Stimulated activated CD8-positive, alpha-beta memory T cell treated with anti-CD3 and anti-CD28 coated beads, Interleukin-7, amount 100 ng/mL, for 48 hours (primary cell): ENCODE measurements around the gene APOL2.
A peak's percentile ranks its signal among the peaks of the same experiment; 100 is the strongest.
"Not testable (repeated sequence)": the region's sequence is repeated elsewhere in the genome, so short reads cannot be mapped to it uniquely, and the experiment has no call there.

ENCODE experiments used
- DNase-seq, 2 donors: peaks; one replicate each; pipeline ENCODE4 v3.0.0-alpha.2; 2020; ENCODE audit warnings: low read depth in 1 of 2; ENCODE audit errors: extremely low read depth in 1 of 2

APOL2 gene

GRCh38 chr22:36263886-36264664, 24.7 kb upstream of the APOL2 start:
- DNase-seq: not testable (repeated sequence)

- not testable (repeated sequence) for DNase-seq
Observed at GRCh38 chr22:36263216-36263673, 23.9 kb upstream of the APOL2 start.

- DNase-seq: not testable (repeated sequence)
Observed at GRCh38 chr22:36262307-36262706, 23.0 kb upstream of the APOL2 start.

- not testable (repeated sequence) for DNase-seq
Observed at GRCh38 chr22:36261675-36262074, 22.3 kb upstream of the APOL2 start.

- DNase-seq: no peak
Observed at GRCh38 chr22:36259615-36260300, 20.4 kb upstream of the APOL2 start.

GRCh38 chr22:36258701-36259614, 19.6 kb upstream of the APOL2 start:
- DNase-seq: peak in 1 of 2 donors; percentile 50

GRCh38 chr22:36257948-36258670, 18.8 kb upstream of the APOL2 start:
- no peak for DNase-seq

- no peak for DNase-seq
Observed at GRCh38 chr22:36257308-36257707, 18.0 kb upstream of the APOL2 start.

- no peak for DNase-seq
Observed at GRCh38 chr22:36256478-36256877, 17.2 kb upstream of the APOL2 start.

GRCh38 chr22:36255572-36255971, 16.2 kb upstream of the APOL2 start:
- DNase-seq: not testable (repeated sequence)

- DNase-seq: peak in 1 of 2 donors; percentile 44
Observed at GRCh38 chr22:36253523-36254490, 14.5 kb upstream of the APOL2 start.

GRCh38 chr22:36252754-36253522, 13.6 kb upstream of the APOL2 start, which contains the start of gene APOL1:
Gene APOL1, plus strand, starts transcription at chr22:36253133. Its CDS starts 1,823 bp downstream, at chr22:36254956.
- peak in 1 of 2 donors; percentile 39 for DNase-seq

- DNase-seq: not testable (repeated sequence)
Observed at GRCh38 chr22:36251979-36252608, 12.8 kb upstream of the APOL2 start.

- DNase-seq: not testable (repeated sequence)
Observed at GRCh38 chr22:36250292-36250960, 11.1 kb upstream of the APOL2 start.

- DNase-seq: no peak
Observed at GRCh38 chr22:36249160-36249559, 9.8 kb upstream of the APOL2 start.

- DNase-seq: no peak
Observed at GRCh38 chr22:36247955-36248354, 8.6 kb upstream of the APOL2 start.

GRCh38 chr22:36246718-36247117, 7.4 kb upstream of the APOL2 start:
- no peak for DNase-seq
